ENCODE data around the gene PDZRN4.

GRCh38 chr12:41142376-41142775 is 45.7 kb upstream of the PDZRN4 start:
- no peak for TF ChIP-seq CTCF (IDR thresholded peaks at IDR 0.05)
- no peak for TF ChIP-seq POLR2A (IDR thresholded peaks at IDR 0.05)
